NCI-H1417 (cell line): Measurements from ENCODE around the gene GLMP.

ENCODE experiments used
- DNase-seq, 3 experiments: peaks; one replicate each; lab custom pipeline; 2025; lab: John Stamatoyannopoulos, UW

Gene GLMP

DNA sequence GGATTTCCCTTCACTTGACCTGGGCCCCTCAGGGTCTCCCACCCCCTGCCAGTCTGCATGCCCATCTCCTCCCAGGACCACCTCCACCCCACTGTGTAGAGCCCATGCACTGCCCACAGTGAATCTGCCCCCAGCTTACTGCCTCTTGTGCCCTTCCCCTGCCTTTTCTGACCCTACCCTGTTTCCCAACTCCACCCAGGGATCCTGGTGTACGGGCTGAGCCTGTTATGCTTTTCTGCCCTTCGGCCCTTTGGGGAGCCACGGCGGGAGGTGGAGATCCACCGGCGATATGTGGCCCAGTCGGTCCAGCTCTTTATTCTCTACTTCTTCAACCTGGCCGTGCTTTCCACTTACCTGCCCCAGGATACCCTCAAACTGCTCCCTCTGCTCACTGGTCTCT, 9.4 kb downstream of the GLMP start:
- DNase-seq = no peak

DNA sequence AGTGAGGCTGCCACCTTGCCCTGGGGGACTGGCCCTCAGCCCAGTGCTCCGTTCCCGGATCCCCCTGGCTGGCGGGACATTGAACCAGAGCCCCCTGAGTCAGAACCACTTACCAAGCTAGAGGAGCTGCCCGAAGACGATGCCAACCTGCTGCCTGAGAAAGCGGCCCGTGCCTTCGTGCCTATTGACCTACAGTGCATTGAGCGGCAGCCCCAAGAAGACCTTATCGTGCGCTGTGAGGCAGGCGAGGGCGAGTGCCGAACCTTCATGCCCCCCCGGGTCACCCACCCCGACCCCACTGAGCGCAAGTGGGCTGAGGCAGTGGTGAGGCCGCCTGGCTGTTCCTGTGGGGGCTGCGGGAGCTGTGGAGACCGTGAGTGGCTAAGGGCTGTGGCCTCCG, 10.0 kb downstream of the GLMP start:
- DNase-seq = no peak

DNA sequence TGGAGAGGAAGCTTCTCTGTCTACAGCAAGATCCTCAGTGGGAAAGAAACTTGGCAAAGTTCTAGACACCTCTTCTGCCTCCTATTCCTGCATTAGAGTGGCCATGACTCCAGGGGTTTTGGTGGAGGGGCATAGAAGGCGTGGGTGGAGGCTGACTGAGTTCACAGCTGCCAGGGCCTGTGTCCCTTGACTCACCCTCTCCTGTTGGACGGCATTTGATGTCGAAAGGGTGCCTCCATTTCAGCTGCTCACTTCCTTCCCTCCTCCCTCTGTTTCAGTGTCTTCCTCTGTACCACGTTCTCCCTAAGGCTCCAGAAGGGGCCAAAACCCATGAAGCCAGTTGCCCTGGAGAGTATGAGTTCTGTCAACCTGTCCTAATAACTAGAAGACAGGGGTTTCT, 10.7 kb downstream of the GLMP start:
- no peak for DNase-seq

DNA sequence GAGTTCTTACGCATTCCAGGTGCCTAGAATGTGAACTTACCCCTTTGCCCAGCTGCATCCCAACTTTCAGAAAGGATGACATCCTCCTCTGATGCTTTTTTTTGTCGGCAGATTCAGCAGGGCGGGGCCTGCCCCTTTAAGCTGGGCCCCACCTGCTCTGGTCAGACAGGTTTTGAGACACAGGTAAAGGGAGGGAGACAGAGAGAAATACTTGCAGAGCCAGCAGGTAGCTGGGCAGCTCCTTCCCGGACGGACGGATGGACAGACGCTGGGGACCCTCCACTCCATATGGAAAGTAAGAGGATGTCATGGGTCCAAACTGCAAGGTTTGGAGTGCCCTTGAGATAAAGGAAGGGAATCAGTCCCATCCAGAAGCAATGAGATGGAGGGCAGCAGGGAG, 11.4 kb downstream of the GLMP start, which contains the start of gene TMEM79:
TMEM79 (plus strand) TSS at position 214 of the 400 bp plus-strand sequence. CDS start 902 bp downstream, outside the sequence.
- no peak for DNase-seq

DNA sequence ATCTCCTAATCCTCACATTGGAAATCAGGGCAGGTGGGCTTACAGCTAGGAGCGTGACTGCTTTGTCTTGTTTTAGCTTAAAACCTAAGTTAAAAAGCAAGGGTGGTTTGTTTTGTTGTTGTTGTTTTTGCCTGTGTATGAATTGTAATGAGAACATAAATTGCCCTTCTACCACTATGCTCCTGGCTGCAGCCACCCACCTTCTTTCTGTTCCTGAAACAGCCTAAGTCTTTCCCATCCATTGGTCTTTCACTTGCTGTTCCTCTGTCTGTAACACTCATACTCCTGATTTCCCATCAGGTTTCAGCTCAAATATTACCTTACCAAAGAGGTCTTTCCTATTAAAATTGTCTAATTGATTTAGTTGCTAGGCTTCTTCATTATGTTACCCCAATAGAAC, 12.0 kb downstream of the GLMP start:
- DNase-seq = no peak

DNA sequence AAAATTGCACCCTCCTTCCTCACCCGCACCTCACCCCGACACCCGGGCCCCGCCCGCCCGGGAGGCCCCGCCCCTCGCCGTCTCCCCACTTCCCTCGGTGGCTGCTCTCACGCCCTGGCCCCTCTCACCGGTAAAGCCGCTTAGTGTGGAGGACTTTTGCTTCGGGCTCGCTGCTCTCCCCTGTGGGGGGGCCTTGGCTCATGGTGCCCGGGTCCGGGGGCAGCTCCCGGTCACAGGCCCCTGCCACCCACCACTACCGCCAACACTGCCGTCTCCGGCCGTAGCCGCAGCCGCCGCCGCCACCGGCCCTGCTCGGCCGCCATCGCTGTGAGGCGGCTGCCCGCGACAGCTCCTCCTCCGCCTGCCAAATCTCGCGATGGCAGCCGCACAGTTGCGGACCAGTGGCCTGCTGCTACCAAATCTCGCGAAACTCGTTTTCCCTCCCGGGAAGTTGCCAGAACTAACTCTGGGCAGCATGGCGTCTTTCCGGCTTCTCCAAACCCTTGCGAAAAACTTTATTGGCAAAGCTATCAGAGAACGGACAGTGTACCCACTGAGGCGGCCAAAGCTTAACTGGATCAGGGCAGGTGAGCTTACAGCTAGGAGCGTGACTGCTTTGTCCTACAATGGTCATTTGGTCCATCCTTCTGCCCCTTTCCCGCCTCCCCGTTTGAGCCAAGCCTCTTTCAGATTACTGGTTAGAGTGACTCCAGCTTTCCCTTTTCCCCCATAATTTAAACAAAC, 12.8 kb downstream of the GLMP start, which contains the start of gene SMG5:
SMG5 (minus strand) TSS at position 347 of the 744 bp plus-strand sequence; CDS start at position 202, 145 bp downstream.
- DNase-seq = peak; percentile 96 to 100 (median 99)

DNA sequence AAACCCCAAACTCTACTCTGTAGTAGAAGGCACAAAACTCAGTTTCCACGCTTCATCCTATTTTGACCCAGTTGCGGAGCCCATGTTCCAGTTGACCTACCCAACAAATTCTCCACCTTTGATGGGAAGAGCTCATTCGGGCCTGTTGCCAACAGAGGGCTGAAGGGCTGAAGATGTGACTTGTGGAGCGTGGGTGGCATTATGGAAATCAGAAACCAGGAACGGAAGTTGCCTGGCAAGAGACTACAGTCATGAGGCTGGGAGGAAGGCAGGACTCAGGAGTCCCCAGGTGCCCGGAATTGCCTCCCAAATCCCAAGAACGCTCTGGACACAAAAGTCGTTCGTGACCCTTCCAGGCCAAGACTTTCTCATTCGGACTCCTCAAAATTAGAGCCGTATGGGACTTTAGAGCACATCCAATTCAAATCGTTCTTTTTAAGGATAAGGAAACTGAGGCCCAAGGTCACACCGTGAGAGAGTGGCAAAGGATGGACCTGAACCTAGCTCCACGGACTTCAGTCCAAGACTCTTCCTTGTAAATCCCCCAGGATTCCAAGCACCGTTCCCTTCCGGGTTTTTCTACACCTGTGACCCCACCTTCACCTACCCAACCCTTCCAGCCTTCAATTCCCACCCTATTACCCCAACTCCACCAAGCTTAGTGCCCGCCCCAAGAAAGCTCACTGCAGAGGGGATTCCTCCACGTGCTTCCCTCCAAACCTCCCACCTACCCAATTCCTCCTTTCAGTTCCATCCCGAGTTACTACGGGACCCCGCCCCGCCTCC, 13.6 kb downstream of the GLMP start:
- peak; percentile 60 to 70 (median 66) for DNase-seq

DNA sequence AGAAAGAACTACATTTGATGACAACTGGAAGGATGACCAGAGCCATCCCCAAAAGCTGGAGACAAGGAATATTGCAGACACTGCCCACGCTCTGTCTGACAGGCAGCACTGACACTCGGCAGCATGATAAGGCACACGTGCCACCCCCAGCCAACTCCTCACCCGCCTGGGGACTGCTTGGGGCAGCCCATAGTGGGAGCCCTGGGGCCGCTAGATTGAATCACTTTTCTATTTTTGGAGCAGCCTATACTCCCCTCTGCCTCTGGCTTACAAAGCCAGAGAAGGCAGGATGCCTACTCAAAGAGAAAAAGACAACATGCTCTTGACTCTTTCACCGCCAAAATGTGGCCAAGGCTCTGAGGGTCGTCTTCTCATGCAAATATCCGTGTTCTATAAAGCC, 14.2 kb downstream of the GLMP start:
- DNase-seq = no peak

DNA sequence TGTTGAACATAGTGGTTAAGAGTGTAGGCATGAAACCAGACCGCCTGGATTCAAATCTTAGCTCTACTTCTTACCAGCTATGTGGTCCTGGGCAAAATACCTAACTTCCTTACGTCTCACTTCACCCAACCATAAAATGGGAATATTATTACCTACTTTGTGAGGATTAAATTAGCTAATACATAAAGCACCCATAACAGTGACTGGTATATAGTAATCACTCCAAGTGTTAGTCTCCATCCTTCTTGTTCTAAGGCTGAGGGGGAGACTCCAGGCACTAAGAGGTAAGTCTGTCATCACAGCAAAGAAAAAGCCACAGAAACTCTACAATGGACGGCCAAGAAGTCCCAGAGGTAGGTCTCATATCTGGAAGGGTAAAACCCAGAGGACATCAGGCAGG, 15.6 kb downstream of the GLMP start:
- DNase-seq = no peak

DNA sequence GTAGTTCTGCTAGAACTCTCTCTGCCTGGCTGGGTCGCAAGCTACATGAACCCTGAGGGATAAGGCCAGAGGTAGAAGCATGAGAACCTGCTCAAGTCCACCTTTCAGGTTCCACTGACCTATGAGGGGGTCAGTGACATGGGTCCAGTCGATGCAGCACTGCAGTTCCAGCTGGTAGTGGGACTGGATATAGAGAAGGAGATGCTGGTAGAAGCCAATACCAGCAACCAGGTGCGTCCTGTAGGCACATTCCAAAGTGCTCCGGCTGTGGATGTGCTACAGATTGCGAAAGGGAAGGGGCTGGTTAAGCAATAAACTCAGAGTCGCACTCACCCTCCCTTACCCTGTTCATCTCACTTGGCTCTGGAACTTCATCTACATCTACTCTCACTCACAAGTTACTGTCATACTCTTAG, 18.5 kb downstream of the GLMP start:
- no peak for DNase-seq

DNA sequence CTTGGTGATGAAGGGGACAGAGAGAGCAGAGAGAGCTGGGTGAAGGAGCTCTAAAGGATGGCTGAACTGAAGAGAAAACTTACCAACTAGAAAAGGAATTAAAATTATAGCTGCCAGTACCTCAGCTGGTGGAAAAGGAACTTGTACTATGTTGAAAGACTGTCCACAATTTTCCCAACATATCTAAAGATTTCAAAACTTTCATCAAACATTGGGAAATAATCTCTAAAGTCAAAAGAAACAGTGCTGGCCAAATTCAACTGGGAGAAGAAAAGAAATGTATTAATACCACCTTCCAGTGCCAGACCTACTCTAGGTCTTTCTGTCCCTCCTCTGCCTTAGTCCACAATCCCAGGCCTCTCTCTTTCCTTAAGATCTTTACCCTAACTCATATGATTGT, 18.9 kb downstream of the GLMP start:
- DNase-seq = no peak

DNA sequence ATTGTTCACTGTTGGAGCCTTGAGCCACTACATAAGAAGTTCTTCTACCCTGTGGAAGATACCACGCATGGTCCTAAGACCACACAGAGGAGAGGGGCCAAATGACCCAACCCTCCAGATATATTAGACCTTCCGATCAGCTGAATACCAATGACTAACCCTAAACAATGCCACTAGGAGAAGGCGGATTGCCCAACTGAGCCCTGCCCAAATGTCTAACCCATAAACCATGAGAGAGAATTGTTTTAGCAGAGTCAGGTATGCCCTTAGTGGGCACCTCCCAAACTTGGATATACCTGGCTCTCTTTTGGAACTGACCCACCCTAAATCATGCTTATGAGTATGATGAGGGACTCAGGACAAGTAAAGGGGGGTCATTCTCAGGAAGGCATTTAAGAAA, 25.2 kb downstream of the GLMP start:
- no peak for DNase-seq

DNA sequence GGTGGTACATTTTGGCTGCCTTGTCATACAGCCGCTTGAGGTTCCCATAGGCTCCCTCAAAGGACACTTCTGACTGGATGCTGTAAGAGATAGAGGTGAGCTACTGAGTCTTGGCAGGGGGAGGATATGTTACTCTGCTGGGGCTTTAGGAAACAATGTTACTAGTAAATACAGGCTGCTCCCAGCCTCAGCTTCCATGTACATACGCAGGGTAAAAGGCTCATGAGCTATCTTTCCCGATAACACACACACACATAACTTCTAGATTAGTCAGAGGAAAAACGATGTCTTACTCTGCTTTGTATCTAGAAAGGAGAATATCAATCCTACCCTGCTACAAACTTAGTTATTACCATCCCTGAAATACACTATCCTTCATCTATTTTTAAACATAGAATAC, 27.1 kb downstream of the GLMP start:
- DNase-seq = no peak

DNA sequence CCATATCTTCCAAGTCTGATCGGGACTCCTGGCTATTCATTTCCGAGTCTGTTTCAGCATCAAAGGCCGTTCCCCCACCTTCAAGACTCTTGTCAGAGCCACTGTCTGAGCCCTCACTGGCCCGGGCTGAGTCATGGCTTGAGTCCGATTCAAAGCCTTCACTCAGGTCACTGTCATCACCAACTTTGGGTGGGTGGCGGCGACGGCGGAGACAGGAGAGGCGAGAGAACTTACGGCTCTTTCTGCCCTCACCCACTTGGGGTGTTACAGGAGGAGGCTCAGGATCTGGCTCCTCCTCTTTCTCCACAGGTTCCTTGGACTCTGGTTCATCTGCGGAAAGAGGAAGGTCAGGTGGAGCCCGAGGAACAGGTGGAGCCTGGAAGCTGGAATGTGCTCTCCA, 29.4 kb downstream of the GLMP start:
- no peak for DNase-seq

DNA sequence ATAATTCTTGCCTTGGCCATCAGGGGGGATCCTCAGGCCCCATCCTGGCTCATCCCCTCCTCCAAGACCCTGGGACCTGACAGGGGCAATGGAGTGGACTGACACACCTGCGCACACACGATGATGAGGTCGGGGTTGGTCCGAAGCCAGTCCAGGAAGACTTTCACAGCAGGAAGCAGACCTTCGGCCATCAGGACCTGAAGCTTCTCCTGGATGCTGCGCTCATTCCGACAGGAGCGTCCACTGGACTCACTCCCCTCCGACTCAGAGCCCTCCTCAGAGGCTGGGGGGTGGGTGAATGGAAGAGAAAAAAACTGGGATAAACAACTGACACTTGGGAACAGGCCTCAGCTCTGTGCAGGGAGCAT, 32.2 kb downstream of the GLMP start:
- DNase-seq = no peak

DNA sequence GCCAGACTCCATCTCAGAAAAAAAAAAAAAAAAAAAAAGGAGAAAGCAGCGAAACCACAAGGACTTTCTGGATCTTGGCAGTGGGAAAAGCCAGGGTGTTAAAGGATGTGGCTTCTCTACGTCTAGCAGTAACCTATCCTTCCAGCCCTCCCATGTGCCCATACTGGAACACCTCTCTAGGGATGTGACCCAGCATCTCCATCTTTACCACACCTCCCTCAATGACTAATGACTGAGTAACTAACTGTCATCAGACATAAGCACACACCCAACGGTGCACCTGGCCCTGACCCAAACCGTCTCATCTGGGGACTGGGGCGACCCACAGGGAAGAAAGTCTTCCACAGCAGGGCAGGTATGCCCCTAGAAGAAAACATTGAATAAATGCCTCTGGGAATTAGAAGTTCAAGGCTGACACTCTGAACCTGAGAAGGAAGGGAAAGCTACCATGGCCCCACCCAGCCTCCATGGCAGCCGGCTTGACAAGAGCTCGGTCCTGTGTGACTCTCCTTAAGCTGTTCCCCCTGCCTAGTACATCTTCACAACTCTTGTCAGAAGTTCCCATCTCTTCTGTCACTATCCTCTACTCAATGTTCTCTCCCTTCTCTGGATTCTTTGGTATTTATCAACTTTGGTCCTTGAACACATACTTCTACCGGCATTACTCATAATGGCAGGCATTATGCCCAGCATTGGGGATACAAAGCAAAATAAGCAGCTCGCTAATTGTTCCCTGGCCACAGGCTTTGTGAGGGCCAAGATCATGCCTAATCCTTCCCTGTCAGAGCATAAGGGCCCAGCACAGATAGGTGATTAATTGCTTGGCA, 32.8 kb downstream of the GLMP start:
- no peak for DNase-seq

DNA sequence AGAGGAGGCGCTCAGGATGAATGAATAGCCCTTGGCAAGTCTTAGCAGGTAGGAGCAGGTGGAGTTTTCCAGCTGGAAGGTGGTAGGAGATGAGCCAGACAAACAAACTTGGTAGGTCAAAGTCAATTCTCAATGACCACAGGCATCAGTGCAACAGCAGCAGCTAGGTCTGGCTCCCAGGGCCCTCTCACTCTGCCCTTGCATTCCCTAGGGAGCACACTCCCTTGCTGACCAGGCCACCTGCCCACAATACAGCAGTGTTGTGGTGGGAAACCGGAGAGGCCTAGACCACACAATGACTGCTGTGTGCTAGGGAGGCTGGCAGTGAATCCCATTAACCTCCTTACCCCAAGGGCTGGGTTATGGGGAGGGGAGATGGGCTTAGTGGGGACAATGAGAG, 34.6 kb downstream of the GLMP start:
- DNase-seq = no peak

DNA sequence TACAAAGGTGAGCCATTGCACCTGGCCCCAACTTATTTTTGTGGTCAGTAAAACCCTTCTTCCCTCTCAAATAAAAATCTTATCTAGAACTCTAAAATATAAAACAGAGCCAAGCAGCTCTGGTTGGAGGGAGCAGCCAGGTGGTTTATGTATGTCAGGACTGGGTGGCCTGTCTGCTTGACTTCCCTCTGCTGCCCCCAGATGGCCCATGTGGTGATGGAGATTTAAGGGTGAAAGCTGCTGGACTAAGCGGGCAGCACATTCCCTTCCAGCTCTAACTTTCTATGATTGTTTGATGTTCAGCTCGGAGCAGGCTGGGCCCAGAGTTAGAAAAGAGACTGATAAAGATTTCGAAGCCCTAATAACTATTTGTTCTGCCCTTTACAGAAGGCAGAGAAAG, 35.7 kb downstream of the GLMP start:
- no peak for DNase-seq

DNA sequence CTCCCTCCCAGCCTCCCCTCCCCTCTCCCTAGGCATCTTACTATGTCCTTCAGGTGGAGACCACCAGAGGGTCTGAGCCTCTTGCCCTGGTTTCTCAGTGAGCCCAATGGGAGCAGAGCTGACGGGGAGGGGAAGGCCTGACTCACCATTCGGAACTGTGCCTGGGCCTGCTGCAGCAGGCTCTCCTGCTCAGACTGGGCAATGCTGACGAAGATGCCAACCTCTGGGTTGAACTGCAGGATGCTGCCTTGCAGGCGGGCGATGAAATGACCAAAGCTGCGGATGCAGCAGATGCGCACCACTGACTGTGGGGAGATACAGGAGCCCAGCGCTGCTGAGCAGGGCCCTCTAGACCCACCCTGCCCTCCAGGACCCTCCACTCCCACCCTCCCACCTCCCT, 36.6 kb downstream of the GLMP start:
- DNase-seq = no peak

DNA sequence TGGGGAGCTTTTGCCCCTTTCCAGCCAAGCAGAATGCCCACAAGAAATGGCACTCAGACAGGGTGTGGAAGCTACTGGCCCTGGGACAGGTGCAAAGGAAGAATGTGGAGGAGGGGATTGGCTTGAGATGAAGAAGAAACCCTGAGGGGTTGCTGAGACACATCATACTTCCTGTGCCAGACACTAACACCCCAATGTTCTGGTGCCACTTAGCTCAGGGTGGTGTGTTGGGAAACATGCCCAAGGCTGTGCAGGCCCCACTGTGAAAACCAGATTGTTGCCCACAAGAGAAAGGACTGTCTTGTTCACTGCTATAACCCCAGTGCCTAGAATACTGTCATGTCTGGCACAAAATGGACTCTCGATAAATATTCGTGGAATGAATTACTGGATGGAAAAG, 37.8 kb downstream of the GLMP start:
- DNase-seq = no peak

DNA sequence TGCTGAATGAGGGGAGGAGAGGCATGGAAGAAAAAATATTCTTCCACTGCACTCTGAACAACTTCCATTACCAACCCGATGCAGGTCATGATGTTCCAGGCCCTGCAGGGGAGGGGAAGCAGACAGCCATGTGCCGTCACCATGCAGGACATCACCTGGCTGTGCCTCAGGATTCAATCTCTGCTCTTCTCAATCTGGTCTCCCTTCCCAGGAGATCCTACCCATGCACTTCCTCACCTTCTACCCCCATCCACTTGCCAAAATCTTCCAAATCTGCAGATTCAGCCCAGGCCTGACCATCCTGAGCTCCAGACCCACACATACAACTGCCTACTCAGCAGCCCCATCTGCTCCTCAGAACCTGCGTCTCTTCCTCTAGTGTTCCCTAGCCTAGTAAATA, 41.8 kb downstream of the GLMP start:
- DNase-seq = no peak

DNA sequence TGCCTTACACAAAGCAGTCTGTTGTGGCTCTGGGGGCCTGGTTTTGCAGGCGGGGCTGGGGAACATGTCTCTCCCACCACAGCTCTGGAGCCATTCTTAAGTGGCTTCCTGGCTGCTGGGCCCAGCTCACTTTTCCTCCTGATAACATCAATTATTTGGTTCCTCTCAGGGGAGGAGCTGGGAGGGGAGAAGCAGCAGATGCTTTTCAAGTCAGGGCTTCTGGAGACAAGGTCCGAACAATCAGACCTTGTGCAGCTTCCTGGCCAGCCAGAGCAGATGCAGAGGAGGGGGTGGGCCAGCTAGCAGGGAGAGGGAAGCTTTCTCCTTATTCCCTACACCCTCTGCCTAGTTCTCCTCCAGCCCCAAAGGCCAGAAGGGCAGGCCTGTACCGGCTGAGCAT, 44.0 kb downstream of the GLMP start:
- no peak for DNase-seq

DNA sequence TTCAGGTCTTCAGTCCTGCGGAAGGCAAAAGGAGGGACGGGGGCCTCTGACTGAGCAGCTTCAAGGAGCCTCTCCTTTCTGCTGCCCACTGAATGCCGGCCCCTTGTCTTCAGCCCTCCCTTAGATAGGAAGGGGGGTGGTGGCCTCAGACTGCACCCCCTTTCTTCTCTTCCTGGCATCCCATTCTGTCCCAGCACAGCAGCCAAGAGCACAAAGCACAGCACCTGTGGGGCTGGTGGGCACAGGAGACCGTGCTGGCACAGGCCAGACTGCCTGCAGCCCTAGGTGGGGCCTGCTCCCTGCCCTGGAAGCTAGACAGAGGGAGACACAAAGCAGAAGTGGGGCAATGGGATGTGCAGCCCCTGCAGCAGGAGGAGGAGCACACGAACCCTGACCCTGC, 45.9 kb downstream of the GLMP start:
- no peak for DNase-seq
